GM23338 (cell line): ENCODE data around the gene FAM20C. TPM values are rescaled to one million over a fixed set of nuclear protein-coding genes. Genes with fewer than 3 reads are reported as not detected.

ENCODE experiments used
- ATAC-seq: fragments of 200-7000 bp; cut with Tn5 transposase; 3 replicates; pipeline ENCODE4 v1.9.1; 2020
- DNase-seq: peaks from one replicate; pipeline ENCODE4 v3.0.0-alpha.2; 2015; ENCODE audit warnings: low spot score
- H2AFZ ChIP-seq: fragments of 200-600 bp; sonication (generic); 2 replicates; pipeline ENCODE4 v1.8.0; 2016; ENCODE audit warnings: antibody characterized with exemption, mild to moderate bottlenecking, moderate library complexity
- H3F3A ChIP-seq: fragments of 200-600 bp; sonication (generic); replicated peaks from 2 replicates; pipeline ENCODE4 v1.8.0; 2017; ENCODE audit warnings: antibody characterized with exemption, mixed run types, low read depth
- H3K27ac ChIP-seq: fragments of 200-600 bp; sonication (generic); 2 replicates; pipeline ENCODE4 v1.6.1; 2016; ENCODE audit warnings: low read depth
- H3K27me3 ChIP-seq: fragments of 200-600 bp; sonication (generic); 2 replicates; pipeline ENCODE4 v1.8.0; 2016; ENCODE audit warnings: mild to moderate bottlenecking, mixed run types, moderate library complexity; ENCODE audit not compliant: insufficient read depth
- H3K36me3 ChIP-seq: fragments of 200-600 bp; sonication (generic); 2 replicates; pipeline ENCODE4 v1.8.0; 2016; ENCODE audit warnings: mild to moderate bottlenecking; ENCODE audit not compliant: insufficient read depth
- H3K4me1 ChIP-seq: fragments of 200-600 bp; sonication (generic); 2 replicates; pipeline ENCODE4 v1.8.0; 2016; ENCODE audit warnings: mild to moderate bottlenecking, moderate library complexity; ENCODE audit not compliant: insufficient read depth
- H3K4me2 ChIP-seq: fragments of 200-600 bp; sonication (generic); 2 replicates; pipeline ENCODE4 v1.7.1; 2017; ENCODE audit warnings: mixed run types
- H3K4me3 ChIP-seq: fragments of 200-600 bp; sonication (generic); 2 replicates; pipeline ENCODE4 v1.6.1; 2016; ENCODE audit warnings: mixed run types
- H3K79me2 ChIP-seq: fragments of 200-600 bp; sonication (generic); replicated peaks from 2 replicates; pipeline ENCODE4 v1.8.0; 2017; ENCODE audit warnings: mild to moderate bottlenecking; ENCODE audit not compliant: insufficient read depth
- H3K9me2 ChIP-seq: fragments of 200-600 bp; sonication (generic); 2 replicates; pipeline ENCODE4 v1.8.0; 2017; ENCODE audit not compliant: insufficient read depth
- H4K20me1 ChIP-seq: fragments of 200-600 bp; sonication (generic); replicated peaks from 2 replicates; pipeline ENCODE4 v1.8.0; 2017; ENCODE audit warnings: mild to moderate bottlenecking; ENCODE audit not compliant: insufficient read depth
- H3K27ac Mint-ChIP-seq: 2 replicates; pipeline ENCODE4 v1.8.0; 2020; ENCODE audit warnings: inconsistent platforms, mild to moderate bottlenecking, moderate library complexity, mixed read lengths
- H3K27me3 Mint-ChIP-seq: 3 replicates; pipeline ENCODE4 v1.8.0; 2022; ENCODE audit warnings: low read depth, mild to moderate bottlenecking, moderate library complexity, mixed read lengths, inconsistent platforms; ENCODE audit not compliant: insufficient read depth, poor library complexity
- H3K36me3 Mint-ChIP-seq: 3 replicates; pipeline ENCODE4 v1.8.0; 2021; ENCODE audit warnings: low read depth, mild to moderate bottlenecking, inconsistent platforms, moderate library complexity, mixed read lengths
- H3K4me1 Mint-ChIP-seq: 3 replicates; pipeline ENCODE4 v1.8.0; 2020; ENCODE audit warnings: mild to moderate bottlenecking, inconsistent platforms, mixed read lengths
- H3K4me3 Mint-ChIP-seq: 3 replicates; pipeline ENCODE4 v1.8.0; 2021; ENCODE audit warnings: moderate library complexity, mild to moderate bottlenecking, inconsistent platforms, mixed read lengths
- H3K9me3 Mint-ChIP-seq: 3 replicates; pipeline ENCODE4 v1.8.0; 2020; ENCODE audit warnings: moderate library complexity, mild to moderate bottlenecking, inconsistent platforms, mixed read lengths
- CREB1 ChIP-seq: fragments of 250-450 bp; sonication (Bioruptor Pico); IDR thresholded peaks from 2 replicates; pipeline ENCODE4 v1.5.0; 2020; ENCODE audit warnings: low read depth, mild to moderate bottlenecking, moderate library complexity
- CTCF ChIP-seq, 2 experiments: fragments of 200-600 bp in 1 of 2; sonication (generic) in 1 of 2; conservative IDR thresholded peaks; 2 replicates each; pipeline versions ENCODE4 v1.5.1 to v1.6.1; 2016 to 2017; ENCODE audit warnings: antibody characterized with exemption in 2 of 2, low read depth in 2 of 2, mild to moderate bottlenecking in 2 of 2, moderate library complexity in 1 of 2
- EZH2phosphoT487 ChIP-seq: fragments of 200-600 bp; sonication (generic); IDR thresholded peaks from one replicate; pipeline ENCODE4 v1.8.1; 2018; ENCODE audit warnings: antibody characterized with exemption; ENCODE audit not compliant: unreplicated experiment
- JUNB ChIP-seq: IDR thresholded peaks from one replicate; pipeline ENCODE4 v1.6.1; 2016; ENCODE audit warnings: antibody characterized with exemption; ENCODE audit not compliant: unreplicated experiment
- NANOG ChIP-seq: IDR thresholded peaks from 2 replicates; pipeline ENCODE4 v1.6.1; 2016; ENCODE audit warnings: antibody characterized with exemption, borderline replicate concordance
- POLR2AphosphoS5 ChIP-seq: IDR thresholded peaks from 2 replicates; pipeline ENCODE4 v1.6.1; 2016; ENCODE audit warnings: antibody characterized with exemption, low read depth
- REST ChIP-seq: IDR thresholded peaks from one replicate; pipeline ENCODE4 v1.6.1; 2018; ENCODE audit warnings: antibody characterized with exemption; ENCODE audit not compliant: unreplicated experiment
- STAT1 ChIP-seq: IDR thresholded peaks from one replicate; pipeline ENCODE4 v1.6.1; 2016; ENCODE audit warnings: antibody characterized with exemption; ENCODE audit not compliant: unreplicated experiment
- ZNF114 ChIP-seq: fragments of 250-450 bp; sonication (Bioruptor Pico); IDR thresholded peaks from 2 replicates; pipeline ENCODE4 v1.5.0; 2020; ENCODE audit warnings: mild to moderate bottlenecking, moderate library complexity
- ZNF331 ChIP-seq: fragments of 250-450 bp; sonication (Bioruptor Pico); IDR thresholded peaks from 2 replicates; pipeline ENCODE4 v1.5.0; 2020; ENCODE audit warnings: low read depth, mild to moderate bottlenecking, moderate library complexity
- ZNF462 ChIP-seq: fragments of 250-450 bp; sonication (Bioruptor Pico); IDR thresholded peaks from 2 replicates; pipeline ENCODE4 v1.5.0; 2020; ENCODE audit warnings: mild to moderate bottlenecking, moderate library complexity
- polyA plus RNA-seq: library from polyadenylated mRNA; unstranded; fragments of >200 nt; fragmentation: Nextera tagmentation; extraction: Ambion mirVana; gene quantifications from 2 replicates; pipeline ENCODE4 v1.2.1, GENCODE V29; 2016
- total RNA-seq: library from RNA; depleted of rRNA; stranded (reverse); fragments of >200 nt; shearing (Covaris generic); gene quantifications from 2 replicates; pipeline ENCODE4 v1.2.3, GENCODE V29; 2014

FAM20C gene
- total and polyA plus RNA-seq, 2 experiments from 2014 or later, result 7.6 to 24.8 TPM

- no peak overlapping the region for H3K4me3 Mint-ChIP-seq
- Histone ChIP-seq H3K79me2 (no peaks in the 10 kb centered on the region), H3K4me3 (no peak overlapping the region), H3K9me2 (peaks cover 4% of the 10 kb centered on the region; the same call in 1 of the 2 replicates), H3F3A (no peaks in the 10 kb centered on the region), H2AFZ (no peak overlapping the region), H3K27ac (no peak overlapping the region), H3K36me3 (no peaks in the 10 kb centered on the region), H4K20me1 (no peaks in the 10 kb centered on the region), H3K27me3 (no peaks in the 10 kb centered on the region), H3K4me2 (no peak overlapping the region), H3K4me1 (no peaks in the 10 kb centered on the region)
- TF ChIP-seq POLR2AphosphoS5 (no peak), CREB1 (CRISPR knock-in tag) (no peak), CTCF (conservative IDR thresholded peaks at IDR 0.05; ENCODE audit: low read depth in 2 of 2) (no peak), STAT1 (no peak), ZNF462 (CRISPR knock-in tag) (no peak), NANOG (no peak), JUNB (no peak), EZH2phosphoT487 (no peak), ZNF114 (CRISPR knock-in tag) (no peak), ZNF331 (CRISPR knock-in tag) (no peak), REST (no peak)
- no peaks in the 10 kb centered on the region for H3K4me1 Mint-ChIP-seq
- H3K27ac Mint-ChIP-seq, result no peak overlapping the region
- peaks cover 41% of the 10 kb centered on the region for H3K36me3 Mint-ChIP-seq
- no peak for ATAC-seq
- H3K27me3 Mint-ChIP-seq, result peaks cover 8% of the 10 kb centered on the region
- H3K9me3 Mint-ChIP-seq, result peaks cover 8% of the 10 kb centered on the region; the same call in 1 of the 3 replicates
- no peak for DNase-seq
Observed at GRCh38 chr7:244974-245373, 52.6 kb downstream of the FAM20C start.
